ENCODE results near the gene CAMSAP1. TPM values are rescaled to one million over a fixed set of nuclear protein-coding genes. Genes with fewer than 3 reads are reported as not detected.

Gene CAMSAP1
- total RNA-seq, 5 donors from 2014 or later (not counting 1 experiment from before 2014, with no cell fraction given) = 25.6 to 38.7 (median 35.6) TPM

DNA sequence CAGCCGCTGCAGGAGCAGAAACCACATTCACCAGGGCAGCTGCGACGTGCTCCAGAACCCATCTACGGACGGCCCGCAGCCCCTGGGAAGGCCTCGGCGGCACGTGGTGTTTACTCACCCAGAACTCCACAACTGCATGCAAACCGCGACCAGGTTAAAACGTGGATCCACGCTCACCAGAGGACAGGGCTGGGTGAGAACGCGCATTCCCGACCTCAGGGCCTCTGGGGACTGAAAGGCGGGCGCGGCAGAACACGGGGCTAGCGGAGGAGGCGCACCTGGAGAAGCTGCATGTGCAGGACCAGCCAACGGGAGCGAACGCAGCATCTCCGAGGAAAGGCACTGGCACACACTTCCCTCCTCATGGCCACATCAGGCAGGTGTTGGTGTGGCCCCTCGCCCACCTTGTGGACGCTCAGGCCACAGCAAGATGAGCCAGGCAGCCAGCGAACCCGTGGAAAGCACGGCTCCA is 24.0 kb upstream of the CAMSAP1 start:
- Histone ChIP-seq H3K4me1 (ENCODE audit: control insufficient read depth in 1 of 2, extremely low read depth in 1 of 2, insufficient read depth in 2 of 2, low read length in 2 of 2) (peaks cover 0 to 12% of the 10 kb centered on the region in 2 experiments), H3K36me3 (ENCODE audit: control insufficient read depth in 2 of 2, extremely low read depth in 1 of 2, insufficient read depth in 1 of 2, low read length in 1 of 2) (peaks cover 11 to 42% of the 10 kb centered on the region in 2 donors), H3K9me3 (no peaks in the 10 kb centered on the region), H3K27me3 (replicated peaks in 1 of 2; ENCODE audit: control insufficient read depth in 2 of 2, extremely low read depth in 1 of 2, insufficient read depth in 2 of 2, low read length in 1 of 2) (no peaks in the 10 kb centered on the region), H3K4me3 (ENCODE audit: control insufficient read depth in 1 of 2, extremely low read depth in 1 of 2, low read length in 1 of 2) (no peak overlapping the region), H3K27ac (ENCODE audit: low read length) (no peak overlapping the region)
- ATAC-seq (replicated peaks in 1 of 4) = no peak
- ChIA-PET CTCF (no interaction called here), POLR2A (no interaction called here)
- Mint-ChIP-seq H3K9me3 (no peaks in the 10 kb centered on the region), H3K4me1 (peaks cover 0 to 3% (median 0%) of the 10 kb centered on the region in 3 donors), H3K27ac (no peak overlapping the region), H3K27me3 (no peaks in the 10 kb centered on the region), H3K4me3 (no peak overlapping the region), H3K36me3 (peaks cover 40% of the 10 kb centered on the region)
- 97% methylated on average over 26 of the region's 31 CpGs for WGBS (ENCODE audit: insufficient coverage)
- no peak for DNase-seq

DNA sequence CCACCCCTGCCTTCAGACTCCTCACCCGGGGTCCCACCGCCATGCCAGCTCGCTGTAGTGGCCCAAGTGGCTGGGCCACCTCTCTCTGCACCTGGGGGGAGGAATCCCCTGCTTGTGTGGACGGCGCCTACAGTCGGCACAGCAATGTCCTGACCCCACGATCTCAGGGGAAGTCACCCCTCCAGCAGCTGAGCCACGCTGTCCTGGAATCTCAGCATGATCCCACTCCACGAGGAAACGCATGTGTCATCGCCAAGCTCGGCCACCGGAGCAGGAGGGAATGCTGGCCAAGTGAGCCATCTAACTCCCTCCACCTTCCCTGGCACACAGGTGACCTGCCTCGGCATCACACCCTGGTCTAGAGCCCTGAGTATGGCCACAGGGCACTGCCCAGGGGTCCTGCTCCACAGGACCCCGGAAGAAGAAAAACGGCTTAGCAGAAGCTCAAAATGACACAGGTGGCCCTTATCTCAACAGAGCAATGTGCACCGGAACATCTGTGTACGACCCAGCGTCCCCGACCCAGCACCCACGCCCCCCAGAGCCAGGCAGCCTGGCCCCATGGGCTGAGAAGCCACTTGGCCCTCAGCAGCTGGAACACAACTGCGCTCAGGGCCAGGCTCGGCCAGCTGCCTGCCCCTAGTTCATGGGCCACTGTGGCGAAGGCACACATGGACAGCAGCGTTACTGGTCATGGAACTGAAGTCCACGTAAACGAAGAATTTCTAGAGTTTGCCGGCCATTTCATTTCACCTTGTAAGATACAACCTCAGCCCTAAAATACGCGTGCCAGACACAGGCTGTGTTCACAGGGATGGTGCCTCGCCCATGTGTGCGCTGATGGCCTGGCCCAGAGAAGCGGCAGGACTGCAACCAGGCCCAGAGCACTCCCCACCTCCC is 23.4 kb upstream of the CAMSAP1 start:
- no peaks in the 10 kb centered on the region for H3K9me3 ChIP-seq
- CTCF ChIA-PET = no interaction called here

DNA sequence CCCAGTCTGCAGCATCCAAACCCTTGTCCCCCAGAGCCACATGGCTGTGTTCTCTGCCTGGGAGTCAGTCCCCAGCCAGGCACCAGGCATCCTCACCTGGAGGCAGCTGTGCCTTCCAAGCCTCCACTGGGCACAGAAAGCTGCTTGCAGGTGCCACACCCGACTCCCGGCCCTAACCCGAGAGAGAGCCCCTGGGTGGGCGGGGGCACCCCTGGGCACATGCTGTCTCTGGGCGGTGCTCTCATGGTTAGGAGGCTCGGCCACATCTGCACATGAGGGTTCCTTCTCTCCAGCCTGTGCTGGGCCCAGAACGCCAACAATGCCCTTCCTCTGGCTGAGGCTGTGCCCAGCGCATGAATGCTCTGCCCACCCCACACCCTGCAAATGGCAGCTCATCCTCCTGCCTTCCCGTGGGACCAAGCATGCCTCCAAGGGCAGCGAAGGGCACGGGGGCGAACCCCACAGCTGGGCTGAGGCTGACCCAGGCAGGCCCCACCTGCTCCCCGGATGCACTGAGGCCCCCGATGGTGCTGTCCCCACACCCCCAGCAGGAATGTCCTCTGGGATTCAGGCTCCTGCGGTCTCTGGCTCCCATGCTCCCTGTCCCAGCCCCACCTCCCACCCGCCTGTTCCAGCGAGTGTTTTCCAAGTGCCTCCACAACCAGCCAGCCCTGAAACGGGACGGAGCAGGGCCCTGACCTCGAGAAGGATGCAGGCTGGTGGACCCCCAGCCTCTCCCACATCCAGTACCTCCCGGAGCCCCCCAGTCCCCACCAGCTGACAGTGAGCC is 22.5 kb upstream of the CAMSAP1 start:
- Mint-ChIP-seq H3K4me1 (peaks cover 0 to 14% (median 2%) of the 10 kb centered on the region in 3 donors), H3K4me3 (no peak overlapping the region)
- peaks cover 8 to 32% of the 10 kb centered on the region in 2 donors for H3K36me3 ChIP-seq (ENCODE audit: control insufficient read depth in 2 of 2, extremely low read depth in 1 of 2, insufficient read depth in 1 of 2, low read length in 1 of 2)

More for the DNA sequence above, 23.4 kb upstream of the CAMSAP1 start:
- H3K27me3 Mint-ChIP-seq = no peaks in the 10 kb centered on the region
- H3K36me3 ChIP-seq (ENCODE audit: control insufficient read depth in 2 of 2, extremely low read depth in 1 of 2, insufficient read depth in 1 of 2, low read length in 1 of 2) = peaks cover 11 to 39% of the 10 kb centered on the region in 2 donors
- ATAC-seq (replicated peaks in 1 of 4) (no peak), DNase-seq (no peak)
- peaks cover 0 to 6% (median 2%) of the 10 kb centered on the region in 3 donors for H3K4me1 Mint-ChIP-seq
- H3K4me3 Mint-ChIP-seq = no peak overlapping the region
- POLR2A ChIA-PET = no interaction called here
- H3K36me3 Mint-ChIP-seq = peaks cover 35% of the 10 kb centered on the region
- H3K27ac ChIP-seq (ENCODE audit: low read length) = no peak overlapping the region
- no peaks in the 10 kb centered on the region for H3K9me3 Mint-ChIP-seq
- H3K4me3 ChIP-seq (ENCODE audit: control insufficient read depth in 1 of 2, extremely low read depth in 1 of 2, low read length in 1 of 2) = no peak overlapping the region
- H3K27ac Mint-ChIP-seq = no peak overlapping the region
- H3K4me1 ChIP-seq (ENCODE audit: control insufficient read depth in 1 of 2, extremely low read depth in 1 of 2, insufficient read depth in 2 of 2, low read length in 2 of 2) = peaks cover 0 to 14% of the 10 kb centered on the region in 2 experiments
- 97% methylated on average over 30 of the region's 33 CpGs for WGBS (ENCODE audit: insufficient coverage)
- no peaks in the 10 kb centered on the region for H3K27me3 ChIP-seq (replicated peaks in 1 of 2; ENCODE audit: control insufficient read depth in 2 of 2, extremely low read depth in 1 of 2, insufficient read depth in 2 of 2, low read length in 1 of 2)

DNA sequence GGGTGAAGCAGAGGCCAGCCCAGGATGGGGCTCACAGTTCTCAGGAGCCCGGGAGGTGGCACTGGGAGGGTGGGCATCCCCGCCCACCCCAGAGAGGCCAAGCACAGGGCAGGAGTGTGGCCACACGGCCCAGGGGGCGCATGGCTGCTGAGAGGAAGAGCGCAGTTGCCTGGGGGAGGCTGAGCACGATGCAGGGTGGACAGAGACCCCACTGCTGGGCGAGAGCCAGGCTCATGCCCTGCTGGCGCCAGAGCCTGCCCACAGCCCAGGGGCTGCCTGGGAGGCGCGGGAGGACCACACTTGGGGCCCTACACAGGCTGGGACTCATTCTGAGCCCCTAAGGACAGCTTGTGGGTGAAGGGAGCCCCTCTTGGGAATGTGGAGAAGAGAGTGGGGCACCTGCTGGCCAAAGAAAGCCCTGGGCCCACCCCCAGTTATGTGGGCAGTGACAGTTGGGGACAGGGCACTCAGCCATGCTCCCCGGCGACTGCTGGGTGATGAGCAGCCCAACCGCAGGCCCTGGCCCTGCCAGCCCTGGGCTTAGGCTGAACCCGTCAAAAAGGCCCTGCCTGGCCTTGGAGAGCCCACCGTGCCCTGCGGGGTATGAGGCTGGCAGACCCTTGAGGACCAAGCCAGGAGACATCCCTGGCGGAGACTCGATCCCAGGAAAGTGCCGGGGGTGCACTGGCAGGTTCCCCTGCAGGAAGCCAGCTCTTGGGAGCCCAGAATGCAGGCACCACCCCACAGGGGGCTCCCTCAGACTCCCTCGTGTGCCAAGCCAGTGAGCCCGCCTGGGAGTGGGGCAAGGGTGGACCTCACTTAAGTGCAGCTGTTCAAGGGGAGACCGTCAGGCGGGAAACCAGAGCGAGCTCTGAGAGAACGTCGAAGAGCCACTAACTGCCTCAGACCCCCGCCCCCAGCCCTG is 21.6 kb upstream of the CAMSAP1 start:
- 97% methylated on average over 26 of the region's 27 CpGs for WGBS (ENCODE audit: insufficient coverage)
- no peaks in the 10 kb centered on the region for H3K27me3 Mint-ChIP-seq
- H3K27ac Mint-ChIP-seq = no peak overlapping the region
- no peaks in the 10 kb centered on the region for H3K27me3 ChIP-seq (replicated peaks in 1 of 2; ENCODE audit: control insufficient read depth in 2 of 2, extremely low read depth in 1 of 2, insufficient read depth in 2 of 2, low read length in 1 of 2)
- no peaks in the 10 kb centered on the region for H3K9me3 ChIP-seq
- H3K36me3 ChIP-seq (ENCODE audit: control insufficient read depth in 2 of 2, extremely low read depth in 1 of 2, insufficient read depth in 1 of 2, low read length in 1 of 2) = peaks cover 8 to 27% of the 10 kb centered on the region in 2 donors
- H3K4me3 ChIP-seq (ENCODE audit: control insufficient read depth in 1 of 2, extremely low read depth in 1 of 2, low read length in 1 of 2) = no peak overlapping the region
- CTCF ChIA-PET = no interaction called here
- no peak for ATAC-seq (replicated peaks in 1 of 4)
- H3K4me1 Mint-ChIP-seq = peaks cover 0 to 15% (median 2%) of the 10 kb centered on the region in 3 donors
- H3K36me3 Mint-ChIP-seq = peaks cover 21% of the 10 kb centered on the region
- DNase-seq = no peak
- no peak overlapping the region for H3K27ac ChIP-seq (ENCODE audit: low read length)
- no peaks in the 10 kb centered on the region for H3K9me3 Mint-ChIP-seq
- peaks cover 0 to 22% of the 10 kb centered on the region in 2 experiments for H3K4me1 ChIP-seq (ENCODE audit: control insufficient read depth in 1 of 2, extremely low read depth in 1 of 2, insufficient read depth in 2 of 2, low read length in 2 of 2)
- POLR2A ChIA-PET = no interaction called here
- no peak overlapping the region for H3K4me3 Mint-ChIP-seq

More for the DNA sequence above, 22.5 kb upstream of the CAMSAP1 start:
- Histone ChIP-seq H3K4me1 (ENCODE audit: control insufficient read depth in 1 of 2, extremely low read depth in 1 of 2, insufficient read depth in 2 of 2, low read length in 2 of 2) (peaks cover 0 to 22% of the 10 kb centered on the region in 2 experiments), H3K4me3 (ENCODE audit: control insufficient read depth in 1 of 2, extremely low read depth in 1 of 2, low read length in 1 of 2) (no peak overlapping the region), H3K27me3 (replicated peaks in 1 of 2; ENCODE audit: control insufficient read depth in 2 of 2, extremely low read depth in 1 of 2, insufficient read depth in 2 of 2, low read length in 1 of 2) (no peaks in the 10 kb centered on the region), H3K27ac (ENCODE audit: low read length) (no peak overlapping the region), H3K9me3 (no peaks in the 10 kb centered on the region)
- DNase-seq (no peak), ATAC-seq (replicated peaks in 1 of 4) (no peak)
- Mint-ChIP-seq H3K27ac (no peak overlapping the region), H3K27me3 (no peaks in the 10 kb centered on the region), H3K36me3 (peaks cover 26% of the 10 kb centered on the region), H3K9me3 (no peaks in the 10 kb centered on the region)
- POLR2A ChIA-PET = no interaction called here
- WGBS (ENCODE audit: insufficient coverage) = 93% methylated on average over 15 of the region's 21 CpGs
- CTCF ChIA-PET = no interaction called here

DNA sequence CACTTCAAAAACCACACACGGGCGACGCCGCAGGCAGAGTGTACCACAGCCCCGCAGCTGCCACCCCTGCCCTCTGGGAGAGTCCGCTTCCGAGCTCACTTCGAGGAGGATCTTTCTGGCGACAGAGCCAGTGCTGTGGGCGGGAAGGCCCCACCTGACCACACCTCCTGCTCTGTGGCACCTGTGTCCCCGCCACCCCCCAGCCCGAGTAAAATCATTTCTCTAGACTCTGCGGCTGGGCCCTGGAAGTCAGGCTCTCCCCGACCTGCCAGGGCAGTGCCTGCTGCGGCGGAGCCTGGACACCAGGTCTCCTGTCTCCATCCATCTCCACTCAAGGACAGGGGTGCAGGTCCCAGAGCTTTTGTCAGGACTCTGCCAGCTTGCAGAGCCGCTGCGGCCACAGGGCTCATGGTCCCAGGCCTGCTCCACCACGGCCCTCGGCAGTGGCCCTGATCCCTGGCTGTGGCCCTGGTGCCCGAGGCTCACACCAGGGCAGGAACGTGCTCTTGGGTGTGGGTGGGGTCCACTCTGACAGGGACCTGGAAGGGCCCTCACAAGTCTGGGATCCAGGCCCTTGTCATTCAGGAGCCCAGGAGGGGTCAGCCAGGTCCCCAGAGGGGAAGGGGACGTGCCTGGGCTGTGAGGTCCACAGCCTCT is 20.9 kb upstream of the CAMSAP1 start:
- no peaks in the 10 kb centered on the region for H3K9me3 Mint-ChIP-seq
- DNase-seq (no peak), ATAC-seq (replicated peaks in 1 of 4) (no peak)
- H3K9me3 ChIP-seq = no peaks in the 10 kb centered on the region
- peaks cover 14% of the 10 kb centered on the region for H3K36me3 Mint-ChIP-seq
- 84% methylated on average over 19 of the region's 23 CpGs for WGBS (ENCODE audit: insufficient coverage)
- H3K27me3 ChIP-seq (replicated peaks in 1 of 2; ENCODE audit: control insufficient read depth in 2 of 2, extremely low read depth in 1 of 2, insufficient read depth in 2 of 2, low read length in 1 of 2) = no peaks in the 10 kb centered on the region
- CTCF ChIA-PET = no interaction called here
- POLR2A ChIA-PET = no interaction called here
- no peaks in the 10 kb centered on the region for H3K27me3 Mint-ChIP-seq
- H3K27ac ChIP-seq (ENCODE audit: low read length) = no peak overlapping the region
- no peak overlapping the region for H3K27ac Mint-ChIP-seq
- H3K4me3 ChIP-seq (ENCODE audit: control insufficient read depth in 1 of 2, extremely low read depth in 1 of 2, low read length in 1 of 2) = no peak overlapping the region
- peaks cover 3 to 22% of the 10 kb centered on the region in 2 donors for H3K36me3 ChIP-seq (ENCODE audit: control insufficient read depth in 2 of 2, extremely low read depth in 1 of 2, insufficient read depth in 1 of 2, low read length in 1 of 2)
- H3K4me1 Mint-ChIP-seq = peaks cover 0 to 15% (median 2%) of the 10 kb centered on the region in 3 donors
- peaks cover 0 to 22% of the 10 kb centered on the region in 2 experiments for H3K4me1 ChIP-seq (ENCODE audit: control insufficient read depth in 1 of 2, extremely low read depth in 1 of 2, insufficient read depth in 2 of 2, low read length in 2 of 2)
- no peak overlapping the region for H3K4me3 Mint-ChIP-seq
